Fibroblast of pulmonary artery (primary cell): ENCODE data around the gene LTBP1.

ENCODE experiments used
- DNase-seq: peaks from one replicate; pipeline ENCODE4 v3.0.0-alpha.2; 2010; ENCODE audit warnings: low read depth
- H3K4me3 ChIP-seq: replicated peaks from 2 replicates; pipeline ENCODE4 v1.5.1; 2011; ENCODE audit warnings: low read depth, mild to moderate bottlenecking, control low read depth, low read length, moderate library complexity
- TF ChIP-seq, protein P1 (sequence below): IDR thresholded peaks from 2 replicates; pipeline ENCODE4 v1.5.1; 2011; ENCODE audit warnings: mild to moderate bottlenecking, control low read depth, low read length, inconsistent platforms; ENCODE audit errors: missing control alignments

Gene LTBP1

DNA sequence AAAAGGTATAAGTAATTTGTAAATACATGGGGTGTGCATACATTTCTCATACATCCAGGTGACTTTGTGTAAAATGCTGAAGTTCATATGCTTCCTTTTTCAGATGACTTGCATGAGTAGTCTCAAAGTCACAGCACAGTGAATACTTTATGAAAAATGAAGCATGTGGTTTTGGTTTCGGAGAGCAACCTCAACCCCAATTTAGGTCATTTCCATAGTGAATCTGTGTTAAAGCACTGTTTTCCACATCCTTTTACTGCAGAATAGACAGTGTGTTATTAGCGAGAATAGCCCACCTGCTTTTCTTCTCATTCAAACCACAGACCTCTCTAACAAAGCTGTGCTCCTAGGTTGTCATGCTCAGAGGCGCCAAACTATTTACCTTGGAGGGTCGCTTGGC lies 325.2 kb downstream of the LTBP1 start:
- no peak overlapping the region for H3K4me3 ChIP-seq
- DNase-seq = no peak
- TF ChIP-seq, protein P1, sequence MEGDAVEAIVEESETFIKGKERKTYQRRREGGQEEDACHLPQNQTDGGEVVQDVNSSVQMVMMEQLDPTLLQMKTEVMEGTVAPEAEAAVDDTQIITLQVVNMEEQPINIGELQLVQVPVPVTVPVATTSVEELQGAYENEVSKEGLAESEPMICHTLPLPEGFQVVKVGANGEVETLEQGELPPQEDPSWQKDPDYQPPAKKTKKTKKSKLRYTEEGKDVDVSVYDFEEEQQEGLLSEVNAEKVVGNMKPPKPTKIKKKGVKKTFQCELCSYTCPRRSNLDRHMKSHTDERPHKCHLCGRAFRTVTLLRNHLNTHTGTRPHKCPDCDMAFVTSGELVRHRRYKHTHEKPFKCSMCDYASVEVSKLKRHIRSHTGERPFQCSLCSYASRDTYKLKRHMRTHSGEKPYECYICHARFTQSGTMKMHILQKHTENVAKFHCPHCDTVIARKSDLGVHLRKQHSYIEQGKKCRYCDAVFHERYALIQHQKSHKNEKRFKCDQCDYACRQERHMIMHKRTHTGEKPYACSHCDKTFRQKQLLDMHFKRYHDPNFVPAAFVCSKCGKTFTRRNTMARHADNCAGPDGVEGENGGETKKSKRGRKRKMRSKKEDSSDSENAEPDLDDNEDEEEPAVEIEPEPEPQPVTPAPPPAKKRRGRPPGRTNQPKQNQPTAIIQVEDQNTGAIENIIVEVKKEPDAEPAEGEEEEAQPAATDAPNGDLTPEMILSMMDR = no peak

DNA sequence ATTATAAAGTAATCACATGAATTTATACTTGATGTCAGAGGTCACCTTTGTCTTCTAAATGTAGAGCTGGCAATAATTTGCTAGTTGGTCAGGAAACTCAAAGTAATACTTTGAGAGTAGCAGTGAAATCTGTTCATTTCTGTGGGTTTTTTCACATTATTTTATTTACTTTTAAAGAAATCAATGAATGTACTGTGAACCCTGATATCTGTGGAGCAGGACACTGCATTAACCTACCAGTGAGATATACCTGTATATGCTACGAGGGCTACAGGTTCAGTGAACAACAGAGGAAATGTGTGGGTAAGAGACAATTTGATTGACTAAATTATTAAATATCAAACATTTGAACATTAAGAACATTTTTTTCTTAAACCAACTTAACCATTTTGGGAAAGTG lies 326.7 kb downstream of the LTBP1 start:
- TF ChIP-seq, protein P1 = no peak
- no peak for DNase-seq
- H3K4me3 ChIP-seq = no peak overlapping the region

DNA sequence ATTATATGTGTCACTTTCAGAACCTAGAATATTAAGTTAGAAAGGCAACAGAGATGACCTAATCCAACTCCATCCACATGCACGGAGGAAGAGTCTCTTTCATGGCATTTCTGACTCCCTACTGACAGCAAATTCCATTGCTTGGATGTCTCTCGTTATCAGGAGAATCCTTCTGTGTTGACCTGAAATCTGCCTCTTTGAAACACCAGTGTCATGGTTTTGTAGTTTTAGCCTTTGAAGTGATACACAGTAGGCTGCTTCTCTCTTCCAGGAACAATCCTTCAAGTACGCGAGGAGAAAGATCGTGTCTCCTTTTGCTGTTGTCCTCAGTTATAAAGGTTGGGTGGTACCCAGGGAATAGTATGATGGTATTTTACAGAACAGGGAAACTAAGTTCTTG lies 327.8 kb downstream of the LTBP1 start:
- no peak overlapping the region for H3K4me3 ChIP-seq
- TF ChIP-seq, protein P1 = no peak
- DNase-seq = no peak

DNA sequence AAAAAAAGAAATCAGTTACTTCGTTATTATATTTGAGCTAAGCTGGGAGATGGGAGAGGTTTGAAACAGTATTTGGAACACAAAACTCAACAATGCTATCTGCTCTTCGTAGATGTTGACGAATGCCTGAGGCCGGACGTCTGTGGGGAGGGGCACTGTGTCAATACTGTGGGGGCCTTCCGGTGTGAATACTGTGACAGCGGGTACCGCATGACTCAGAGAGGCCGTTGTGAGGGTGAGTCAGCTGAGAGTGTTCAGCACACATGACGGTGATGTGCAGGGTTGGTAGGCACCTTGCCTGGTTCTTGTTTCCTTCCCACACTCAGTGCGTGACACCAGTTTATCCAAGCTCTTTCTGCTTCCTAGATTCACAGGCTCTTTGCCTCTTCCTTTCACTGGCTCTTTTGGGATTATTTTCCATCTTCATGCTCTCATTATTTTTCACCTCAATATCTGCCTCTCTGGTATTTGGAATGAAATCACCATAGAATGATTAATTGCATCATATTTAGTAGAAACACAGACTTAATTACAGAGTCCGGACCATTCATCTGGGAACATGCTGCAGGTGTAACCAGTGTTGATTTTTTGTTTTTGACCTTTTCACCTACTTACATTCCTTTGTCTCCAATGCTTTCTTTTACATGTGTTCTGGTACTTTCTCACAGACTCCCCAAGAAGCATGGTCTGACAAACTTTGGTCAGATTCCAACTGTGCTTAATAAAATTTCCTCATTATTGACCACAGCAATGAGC lies 329.1 kb downstream of the LTBP1 start:
- DNase-seq = peak; percentile 95
- TF ChIP-seq, protein P1 = no peak
- H3K4me3 ChIP-seq = no peak overlapping the region

DNA sequence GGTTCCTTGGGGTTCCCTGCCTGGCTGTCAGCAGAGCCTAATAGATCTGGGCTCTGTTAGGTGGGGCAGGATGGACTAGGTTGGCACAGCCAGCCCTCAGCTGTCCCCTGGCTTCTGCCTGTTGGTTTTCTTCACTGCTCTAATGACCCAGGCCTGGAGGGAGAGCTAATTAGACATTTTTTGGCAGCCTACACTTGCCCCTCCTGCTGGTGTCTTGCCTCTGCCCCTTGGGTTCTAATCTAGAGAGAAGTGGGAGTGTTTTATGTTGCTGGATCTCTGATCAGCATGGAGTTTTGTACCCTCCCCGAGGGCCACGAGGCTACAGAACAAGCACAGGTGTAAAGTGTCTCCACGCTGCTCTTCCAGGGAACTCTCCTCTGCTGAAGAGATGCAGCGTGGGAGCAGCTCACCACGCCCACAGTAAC lies 330.3 kb downstream of the LTBP1 start:
- TF ChIP-seq, protein P1 = no peak
- no peak for DNase-seq
- no peak overlapping the region for H3K4me3 ChIP-seq

DNA sequence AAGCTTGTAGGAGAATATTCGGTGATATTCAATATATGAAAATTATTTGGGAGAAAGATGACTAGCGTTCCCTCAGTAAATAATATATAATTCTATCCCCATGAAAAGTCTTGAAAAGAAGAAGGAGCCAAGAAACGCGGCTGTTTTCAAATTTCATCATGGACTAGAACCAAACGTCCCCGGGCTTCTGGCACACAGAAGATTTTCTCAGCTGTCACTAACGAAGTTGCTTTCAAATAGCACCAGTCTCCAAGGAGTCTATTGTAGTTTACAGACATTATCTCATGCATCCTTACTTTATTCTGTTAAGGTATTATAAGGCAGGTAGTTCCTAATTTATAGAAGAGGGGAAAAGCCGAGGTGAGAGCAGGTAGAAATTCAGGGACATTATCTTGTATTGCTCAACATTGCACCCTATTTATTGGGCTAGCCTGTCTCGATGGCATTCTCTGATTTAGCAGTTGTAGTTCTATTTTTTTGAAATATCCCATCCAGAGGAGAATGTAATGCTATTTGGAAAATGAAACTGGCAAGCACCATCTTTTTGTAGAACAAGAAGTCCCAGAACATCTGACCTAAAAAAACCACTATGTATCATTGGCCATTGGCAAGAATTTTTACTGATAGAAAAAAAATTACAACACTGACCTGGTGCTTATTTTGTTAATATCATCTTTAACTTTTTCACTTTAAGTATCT lies 331.6 kb downstream of the LTBP1 start:
- DNase-seq = no peak
- H3K4me3 ChIP-seq = no peak overlapping the region
- TF ChIP-seq, protein P1 = no peak
